OCI-LY7 (cell line): Measurements from ENCODE around the gene NOP16.

ENCODE experiments used
- EZH2phosphoT487 ChIP-seq: fragments of 200-600 bp; sonication (generic); IDR thresholded peaks from 2 replicates; pipeline ENCODE4 v1.6.1; 2018; ENCODE audit warnings: low read depth, borderline replicate concordance, mild to moderate bottlenecking, mixed run types, antibody characterized with exemption, low read length, moderate library complexity, mixed read lengths
- TF ChIP-seq, protein P1 (sequence below): fragments of 200-600 bp; sonication (generic); conservative IDR thresholded peaks from 2 replicates; pipeline ENCODE4 v1.5.1; 2014; ENCODE audit warnings: mild to moderate bottlenecking, antibody characterized with exemption, low read length, moderate library complexity, mixed read lengths

DNA sequence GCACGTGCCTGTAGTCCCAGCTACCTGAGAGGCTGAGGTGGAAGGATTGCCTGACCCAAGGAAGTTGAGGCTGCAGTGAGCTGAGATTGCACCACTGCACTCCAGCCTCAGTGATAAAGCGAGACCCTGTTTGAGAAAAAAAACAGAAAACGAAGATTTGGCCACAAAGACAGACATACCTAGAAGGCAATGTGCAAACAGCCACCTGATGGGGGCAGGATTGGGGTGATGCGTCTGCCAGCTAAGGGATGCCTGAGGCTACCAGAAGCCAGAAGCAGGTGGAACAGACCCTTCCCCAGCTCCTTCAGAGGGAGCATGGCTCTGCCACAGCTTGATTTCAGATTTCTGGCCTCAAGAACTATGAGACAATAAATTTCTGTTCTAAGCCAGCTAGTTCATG lies 3.1 kb upstream of the NOP16 start:
- TF ChIP-seq, protein P1, sequence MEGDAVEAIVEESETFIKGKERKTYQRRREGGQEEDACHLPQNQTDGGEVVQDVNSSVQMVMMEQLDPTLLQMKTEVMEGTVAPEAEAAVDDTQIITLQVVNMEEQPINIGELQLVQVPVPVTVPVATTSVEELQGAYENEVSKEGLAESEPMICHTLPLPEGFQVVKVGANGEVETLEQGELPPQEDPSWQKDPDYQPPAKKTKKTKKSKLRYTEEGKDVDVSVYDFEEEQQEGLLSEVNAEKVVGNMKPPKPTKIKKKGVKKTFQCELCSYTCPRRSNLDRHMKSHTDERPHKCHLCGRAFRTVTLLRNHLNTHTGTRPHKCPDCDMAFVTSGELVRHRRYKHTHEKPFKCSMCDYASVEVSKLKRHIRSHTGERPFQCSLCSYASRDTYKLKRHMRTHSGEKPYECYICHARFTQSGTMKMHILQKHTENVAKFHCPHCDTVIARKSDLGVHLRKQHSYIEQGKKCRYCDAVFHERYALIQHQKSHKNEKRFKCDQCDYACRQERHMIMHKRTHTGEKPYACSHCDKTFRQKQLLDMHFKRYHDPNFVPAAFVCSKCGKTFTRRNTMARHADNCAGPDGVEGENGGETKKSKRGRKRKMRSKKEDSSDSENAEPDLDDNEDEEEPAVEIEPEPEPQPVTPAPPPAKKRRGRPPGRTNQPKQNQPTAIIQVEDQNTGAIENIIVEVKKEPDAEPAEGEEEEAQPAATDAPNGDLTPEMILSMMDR = peak; percentile 62
- TF ChIP-seq EZH2phosphoT487 = no peak
